ENCODE results near the gene HOXA7. TPM values are rescaled to one million over a fixed set of nuclear protein-coding genes. Genes with fewer than 3 reads are reported as not detected.

HOXA7 gene
- total RNA-seq, 1 experiment from 2014 or later, result not detected

GRCh38 chr7:27183682-27184336 lies 27.3 kb upstream of the HOXA7 start:
- H3K27ac ChIP-seq, result no peak overlapping the region
- POLR2A ChIA-PET (ENCODE audit: unreplicated experiment), result interaction anchor here (0.7 kb wide), 1 partner anchor 262 kb away, joined by 6 read pairs; no protein-coding TSS in a partner anchor
- no TSS peak for BruUV-seq (replicated peaks)

GRCh38 chr7:27182861-27183681 lies 26.6 kb upstream of the HOXA7 start:
- H2AFZ ChIP-seq, result peak overlapping the region; percentile 100
- TF ChIP-seq EZH2 (IDR thresholded peaks at IDR 0.05; ENCODE audit: low read depth), result no peak
- no peak for TF ChIP-seq CTCF (conservative IDR thresholded peaks at IDR 0.05)
- H3K4me3 ChIP-seq, result peak overlapping the region; percentile 86
- H3K9me2 ChIP-seq (ENCODE audit: insufficient read depth), result no peaks in the 10 kb centered on the region
- no peaks in the 10 kb centered on the region for H3K27me3 ChIP-seq (ENCODE audit: insufficient read depth, low read depth)
- H3F3A ChIP-seq (ENCODE audit: insufficient read depth, low read depth), result peaks cover 34% of the 10 kb centered on the region
- H3K4me1 ChIP-seq (replicated peaks; ENCODE audit: insufficient read depth), result peaks cover 12% of the 10 kb centered on the region
- no peak overlapping the region for H3K27ac ChIP-seq
- no peaks in the 10 kb centered on the region for H3K79me2 ChIP-seq (ENCODE audit: low read depth)
- DNase-seq, result no peak
- no peaks in the 10 kb centered on the region for H3K36me3 ChIP-seq (ENCODE audit: low read depth)
- H3K4me2 ChIP-seq, result peak overlapping the region; percentile 94
- intact Hi-C loops (cut with micrococcal nuclease; ENCODE audit: unreplicated experiment), result loop anchor here (5.0 kb wide), 1 partner anchor 1291 kb away; no protein-coding TSS in a partner anchor
- H3K9me3 ChIP-seq (ENCODE audit: insufficient read depth, low read depth), result no peaks in the 10 kb centered on the region
- no TSS peak for BruUV-seq (replicated peaks)
- CTCF ChIA-PET, result interaction anchor here (0.6 kb wide), 1 partner anchor 536 kb away, joined by 3 read pairs; no protein-coding TSS in a partner anchor
- POLR2A ChIA-PET (ENCODE audit: unreplicated experiment), result interaction anchor here (0.7 kb wide), 1 partner anchor 262 kb away, joined by 6 read pairs; no protein-coding TSS in a partner anchor
- H4K20me1 ChIP-seq (ENCODE audit: insufficient read depth), result no peaks in the 10 kb centered on the region

More at GRCh38 chr7:27183682-27184336, 27.3 kb upstream of the HOXA7 start:
- CTCF ChIA-PET, result interaction anchor here (0.6 kb wide), 1 partner anchor 537 kb away, joined by 3 read pairs; no protein-coding TSS in a partner anchor
- H3K4me3 ChIP-seq, result peak overlapping the region; percentile 86
- no peaks in the 10 kb centered on the region for H4K20me1 ChIP-seq (ENCODE audit: insufficient read depth)
- peak overlapping the region; percentile 100 for H2AFZ ChIP-seq
- no peaks in the 10 kb centered on the region for H3K9me3 ChIP-seq (ENCODE audit: insufficient read depth, low read depth)
- peaks cover 26% of the 10 kb centered on the region for H3F3A ChIP-seq (ENCODE audit: insufficient read depth, low read depth)
- no peaks in the 10 kb centered on the region for H3K79me2 ChIP-seq (ENCODE audit: low read depth)
- H3K4me1 ChIP-seq (replicated peaks; ENCODE audit: insufficient read depth), result peaks cover 12% of the 10 kb centered on the region
- no peak for DNase-seq
- H3K27me3 ChIP-seq (ENCODE audit: insufficient read depth, low read depth), result no peaks in the 10 kb centered on the region
- peak overlapping the region; percentile 94 for H3K4me2 ChIP-seq
- intact Hi-C loops (cut with micrococcal nuclease; ENCODE audit: unreplicated experiment), result loop anchor here (5.0 kb wide), 1 partner anchor 1292 kb away; no protein-coding TSS in a partner anchor
- H3K36me3 ChIP-seq (ENCODE audit: low read depth), result no peaks in the 10 kb centered on the region
- TF ChIP-seq CTCF (conservative IDR thresholded peaks at IDR 0.05), result no peak
- no peak for TF ChIP-seq EZH2 (IDR thresholded peaks at IDR 0.05; ENCODE audit: low read depth)
- H3K9me2 ChIP-seq (ENCODE audit: insufficient read depth), result no peaks in the 10 kb centered on the region

GRCh38 chr7:27182285-27182841 lies 25.9 kb upstream of the HOXA7 start:
- no peaks in the 10 kb centered on the region for H3K9me3 ChIP-seq (ENCODE audit: insufficient read depth, low read depth)
- no peak for TF ChIP-seq CTCF (conservative IDR thresholded peaks at IDR 0.05)
- CTCF ChIA-PET, result interaction anchor here (0.6 kb wide), 1 partner anchor 1253 kb away, joined by 3 read pairs; no protein-coding TSS in a partner anchor
- no peaks in the 10 kb centered on the region for H3K27me3 ChIP-seq (ENCODE audit: insufficient read depth, low read depth)
- no peak overlapping the region for H2AFZ ChIP-seq
- H3K4me1 ChIP-seq (replicated peaks; ENCODE audit: insufficient read depth), result peaks cover 12% of the 10 kb centered on the region
- no peaks in the 10 kb centered on the region for H4K20me1 ChIP-seq (ENCODE audit: insufficient read depth)
- no peaks in the 10 kb centered on the region for H3K36me3 ChIP-seq (ENCODE audit: low read depth)
- POLR2A ChIA-PET (ENCODE audit: unreplicated experiment), result no interaction called here
- H3F3A ChIP-seq (ENCODE audit: insufficient read depth, low read depth), result peaks cover 36% of the 10 kb centered on the region
- no peaks in the 10 kb centered on the region for H3K9me2 ChIP-seq (ENCODE audit: insufficient read depth)
- no peak for DNase-seq
- H3K79me2 ChIP-seq (ENCODE audit: low read depth), result no peaks in the 10 kb centered on the region
- no TSS peak for BruUV-seq (replicated peaks)
- no peak overlapping the region for H3K4me2 ChIP-seq
- H3K27ac ChIP-seq, result no peak overlapping the region
- intact Hi-C loops (cut with micrococcal nuclease; ENCODE audit: unreplicated experiment), result loop anchor here (5.0 kb wide), 1 partner anchor 1290 kb away; no protein-coding TSS in a partner anchor
- H3K4me3 ChIP-seq, result no peak overlapping the region
